ENCODE measurements around the gene RPH3AL. TPM values are rescaled to one million over a fixed set of nuclear protein-coding genes. Genes with fewer than 3 reads are reported as not detected.

The RPH3AL gene
- total and polyA plus RNA-seq, 10 of the 15 experiments (the other 5 are each of a cell fraction or from before 2014, with no cell fraction given) = 0.04 to 1.2 (median 0.47) TPM; not detected in 2

DNA sequence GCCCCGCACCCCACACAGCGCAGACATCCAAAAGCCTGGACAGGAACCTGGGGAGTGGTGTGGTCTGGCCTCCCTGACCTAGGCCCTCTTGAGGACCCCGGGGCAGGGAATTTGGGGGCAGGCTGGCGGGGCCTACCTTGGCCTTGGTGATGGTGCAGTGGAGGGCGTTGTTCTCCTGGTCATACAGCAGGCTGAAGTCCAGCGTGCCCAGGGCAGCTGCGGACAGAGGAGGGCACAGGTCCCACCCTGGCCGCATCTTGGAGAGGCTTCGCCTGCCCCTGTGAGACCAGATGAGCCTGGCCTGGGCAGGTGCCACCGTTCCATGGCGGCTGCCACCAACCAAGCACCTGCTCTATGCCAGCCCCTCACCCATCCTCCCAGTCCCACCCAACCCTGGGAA lies 180.2 kb downstream of the RPH3AL start:
- ATAC-seq = no peak
- Histone ChIP-seq H3K79me2 (ENCODE audit: control insufficient read depth, insufficient read depth, low read length) (no peaks in the 10 kb centered on the region), H3K9ac (ENCODE audit: control insufficient read depth, insufficient read depth, low read length) (no peak overlapping the region), H2AFZ (ENCODE audit: control insufficient read depth, low read depth, low read length) (no peak overlapping the region), H3K4me1 (ENCODE audit: control insufficient read depth, insufficient read depth, low read length) (peaks cover 5% of the 10 kb centered on the region; the same call in 1 of the 2 replicates), H3K36me3 (ENCODE audit: control insufficient read depth in 2 of 2, insufficient read depth in 2 of 2, low read length in 1 of 2) (no peaks in the 10 kb centered on the region), H3K9me3 (replicated peaks; ENCODE audit: control insufficient read depth, insufficient read depth, low read length) (no peaks in the 10 kb centered on the region; the same call in 2 of the 3 replicates), H3K27ac (ENCODE audit: control insufficient read depth, insufficient read depth) (no peak overlapping the region), H3K4me3 (no peak overlapping the region), H4K20me1 (ENCODE audit: control insufficient read depth, insufficient read depth) (no peaks in the 10 kb centered on the region), H3K4me2 (ENCODE audit: control insufficient read depth, insufficient read depth) (no peak overlapping the region), H3K27me3 (replicated peaks in 1 of 2; ENCODE audit: control insufficient read depth in 2 of 2, insufficient read depth in 2 of 2, low read length in 1 of 2) (no peaks in the 10 kb centered on the region; a peak in 2 of 4 replicates)
- FAIRE-seq = no peak
- RAD21 ChIA-PET (ENCODE audit: unreplicated experiment) = no interaction called here
- SMC1A ChIA-PET (ENCODE audit: uncharacterized antibody, unreplicated experiment) = no interaction called here
- 13% methylated on average over 11 of the region's 11 CpGs for WGBS (ENCODE audit: insufficient coverage, insufficient replicate concordance, low lambda C conversion rate, missing lambda C conversion rate)
- intact Hi-C loops (cut with micrococcal nuclease; ENCODE audit: unreplicated experiment) (no loop called here), in situ Hi-C loops (cut with MboI) (no loop called here)
- POLR2A ChIA-PET = no interaction called here
- no peak for DNase-seq (ENCODE audit: low read depth, low spot score)
- TF ChIP-seq, protein P1, sequence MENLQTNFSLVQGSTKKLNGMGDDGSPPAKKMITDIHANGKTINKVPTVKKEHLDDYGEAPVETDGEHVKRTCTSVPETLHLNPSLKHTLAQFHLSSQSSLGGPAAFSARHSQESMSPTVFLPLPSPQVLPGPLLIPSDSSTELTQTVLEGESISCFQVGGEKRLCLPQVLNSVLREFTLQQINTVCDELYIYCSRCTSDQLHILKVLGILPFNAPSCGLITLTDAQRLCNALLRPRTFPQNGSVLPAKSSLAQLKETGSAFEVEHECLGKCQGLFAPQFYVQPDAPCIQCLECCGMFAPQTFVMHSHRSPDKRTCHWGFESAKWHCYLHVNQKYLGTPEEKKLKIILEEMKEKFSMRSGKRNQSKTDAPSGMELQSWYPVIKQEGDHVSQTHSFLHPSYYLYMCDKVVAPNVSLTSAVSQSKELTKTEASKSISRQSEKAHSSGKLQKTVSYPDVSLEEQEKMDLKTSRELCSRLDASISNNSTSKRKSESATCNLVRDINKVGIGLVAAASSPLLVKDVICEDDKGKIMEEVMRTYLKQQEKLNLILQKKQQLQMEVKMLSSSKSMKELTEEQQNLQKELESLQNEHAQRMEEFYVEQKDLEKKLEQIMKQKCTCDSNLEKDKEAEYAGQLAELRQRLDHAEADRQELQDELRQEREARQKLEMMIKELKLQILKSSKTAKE (IDR thresholded peaks at IDR 0.05; ENCODE audit: low read depth, poor library complexity, severe bottlenecking) = no peak
- BruUV-seq (replicated peaks) = no TSS peak
- CTCF ChIA-PET = no interaction called here

DNA sequence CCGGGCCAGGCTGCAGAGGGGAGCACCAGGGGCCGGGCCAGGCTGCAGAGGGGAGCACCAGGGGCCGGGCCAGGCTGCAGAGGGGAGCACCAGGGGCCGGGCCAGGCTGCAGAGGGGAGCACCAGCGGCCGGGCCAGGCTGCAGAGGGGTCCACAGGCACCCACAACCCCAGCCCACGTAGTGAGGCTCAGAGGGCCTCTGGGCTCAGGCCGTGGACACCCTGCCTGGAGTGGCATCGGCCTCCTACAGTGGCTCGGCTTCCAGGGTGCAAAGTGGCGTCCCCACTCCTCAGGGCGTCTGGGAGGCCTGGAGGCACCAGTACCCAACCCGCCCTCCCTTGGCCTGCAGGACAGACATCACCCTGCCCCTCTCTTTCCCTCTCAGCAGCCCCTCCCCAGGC lies 180.7 kb downstream of the RPH3AL start:
- no peak overlapping the region for H3K9ac ChIP-seq (ENCODE audit: control insufficient read depth, insufficient read depth, low read length)
- ChIA-PET SMC1A (ENCODE audit: uncharacterized antibody, unreplicated experiment) (no interaction called here), RAD21 (ENCODE audit: unreplicated experiment) (no interaction called here), POLR2A (no interaction called here), CTCF (no interaction called here)
- H3K27ac ChIP-seq (ENCODE audit: control insufficient read depth, insufficient read depth) = no peak overlapping the region
- peaks cover 5% of the 10 kb centered on the region; the same call in 1 of the 2 replicates for H3K4me1 ChIP-seq (ENCODE audit: control insufficient read depth, insufficient read depth, low read length)
- WGBS (ENCODE audit: insufficient coverage, insufficient replicate concordance, low lambda C conversion rate, missing lambda C conversion rate) = 11% methylated on average over 10 of the region's 13 CpGs
- H3K9me3 ChIP-seq (replicated peaks; ENCODE audit: control insufficient read depth, insufficient read depth, low read length) = no peaks in the 10 kb centered on the region; the same call in 2 of the 3 replicates
- intact Hi-C loops (cut with micrococcal nuclease; ENCODE audit: unreplicated experiment) (no loop called here), in situ Hi-C loops (cut with MboI) (no loop called here)
- BruUV-seq (replicated peaks) = no TSS peak
- FAIRE-seq = no peak
- H2AFZ ChIP-seq (ENCODE audit: control insufficient read depth, low read depth, low read length) = no peak overlapping the region
- ATAC-seq = no peak
- TF ChIP-seq JUND (IDR thresholded peaks at IDR 0.05; ENCODE audit: low read depth, low read length) = no peak
- TF ChIP-seq, protein P2, sequence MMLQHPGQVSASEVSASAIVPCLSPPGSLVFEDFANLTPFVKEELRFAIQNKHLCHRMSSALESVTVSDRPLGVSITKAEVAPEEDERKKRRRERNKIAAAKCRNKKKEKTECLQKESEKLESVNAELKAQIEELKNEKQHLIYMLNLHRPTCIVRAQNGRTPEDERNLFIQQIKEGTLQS (IDR thresholded peaks at IDR 0.05; ENCODE audit: borderline replicate concordance, extremely low read depth, low read depth, low read length) = no peak
- no peak for TF ChIP-seq TCF12 (IDR thresholded peaks at IDR 0.05; ENCODE audit: low read depth, low read length)
- TF ChIP-seq HDGF (IDR thresholded peaks at IDR 0.05) = no peak
- no peak for TF ChIP-seq PML (IDR thresholded peaks at IDR 0.05; ENCODE audit: low read length)
- no peak for TF ChIP-seq TCF7 (IDR thresholded peaks at IDR 0.05; ENCODE audit: borderline replicate concordance)
- TF ChIP-seq CBX3 (IDR thresholded peaks at IDR 0.05; ENCODE audit: borderline replicate concordance, low read depth) = no peak
- no peak for TF ChIP-seq ASH2L (IDR thresholded peaks at IDR 0.05; ENCODE audit: borderline replicate concordance, low read depth)
- TF ChIP-seq NR2C1 (IDR thresholded peaks at IDR 0.05) = no peak
- TF ChIP-seq, protein P3, sequence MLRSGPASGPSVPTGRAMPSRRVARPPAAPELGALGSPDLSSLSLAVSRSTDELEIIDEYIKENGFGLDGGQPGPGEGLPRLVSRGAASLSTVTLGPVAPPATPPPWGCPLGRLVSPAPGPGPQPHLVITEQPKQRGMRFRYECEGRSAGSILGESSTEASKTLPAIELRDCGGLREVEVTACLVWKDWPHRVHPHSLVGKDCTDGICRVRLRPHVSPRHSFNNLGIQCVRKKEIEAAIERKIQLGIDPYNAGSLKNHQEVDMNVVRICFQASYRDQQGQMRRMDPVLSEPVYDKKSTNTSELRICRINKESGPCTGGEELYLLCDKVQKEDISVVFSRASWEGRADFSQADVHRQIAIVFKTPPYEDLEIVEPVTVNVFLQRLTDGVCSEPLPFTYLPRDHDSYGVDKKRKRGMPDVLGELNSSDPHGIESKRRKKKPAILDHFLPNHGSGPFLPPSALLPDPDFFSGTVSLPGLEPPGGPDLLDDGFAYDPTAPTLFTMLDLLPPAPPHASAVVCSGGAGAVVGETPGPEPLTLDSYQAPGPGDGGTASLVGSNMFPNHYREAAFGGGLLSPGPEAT (IDR thresholded peaks at IDR 0.05; ENCODE audit: low read depth) = no peak
- TF ChIP-seq DPF2 (IDR thresholded peaks at IDR 0.05) = no peak
- H3K4me3 ChIP-seq = no peak overlapping the region
- H3K4me2 ChIP-seq (ENCODE audit: control insufficient read depth, insufficient read depth) = no peak overlapping the region
- DNase-seq (ENCODE audit: low read depth, low spot score) = no peak
- H3K27me3 ChIP-seq (replicated peaks in 1 of 2; ENCODE audit: control insufficient read depth in 2 of 2, insufficient read depth in 2 of 2, low read length in 1 of 2) = no peaks in the 10 kb centered on the region; a peak in 2 of 4 replicates
- H4K20me1 ChIP-seq (ENCODE audit: control insufficient read depth, insufficient read depth) = no peaks in the 10 kb centered on the region
- H3K79me2 ChIP-seq (ENCODE audit: control insufficient read depth, insufficient read depth, low read length) = no peaks in the 10 kb centered on the region
- no peaks in the 10 kb centered on the region for H3K36me3 ChIP-seq (ENCODE audit: control insufficient read depth in 2 of 2, insufficient read depth in 2 of 2, low read length in 1 of 2)
